Spleen (tissue), 11 donors: ENCODE data around the gene KCTD1. TPM values are rescaled to one million over a fixed set of nuclear protein-coding genes. Genes with fewer than 3 reads are reported as not detected.

Experiments
- DNase-seq: peaks from one replicate; pipeline ENCODE4 v3.0.0-alpha.2; 2020
- H3K27ac ChIP-seq, 8 donors: fragments of 200-600 bp; sonication (generic) in 7 of 8; 1 replicate in 4 of 8; 2 replicates in 4 of 8; pipeline versions ENCODE4 v1.5.0 to v1.8.0; 2016 to 2021; ENCODE audit warnings: inconsistent platforms in 4 of 8, mild to moderate bottlenecking in 4 of 8, moderate library complexity in 1 of 8
- H3K27me3 ChIP-seq, 7 donors: fragments of 200-600 bp; sonication (generic) in 6 of 7; replicated peaks in 1 of 7; 1 replicate in 4 of 7; 2 replicates in 3 of 7; pipeline versions ENCODE4 v1.5.0 to v1.8.0; 2016 to 2021; ENCODE audit warnings: inconsistent platforms in 3 of 7, mild to moderate bottlenecking in 1 of 7
- H3K36me3 ChIP-seq, 6 donors: fragments of 200-600 bp; sonication (generic) in 5 of 6; 1 replicate in 4 of 6; 2 replicates in 2 of 6; pipeline versions ENCODE4 v1.5.0 to v1.8.0; 2016 to 2021; ENCODE audit warnings: inconsistent platforms in 2 of 6
- H3K4me1 ChIP-seq, 6 donors: fragments of 200-600 bp; sonication (generic) in 5 of 6; 1 replicate in 3 of 6; 2 replicates in 3 of 6; pipeline versions ENCODE4 v1.5.0 to v1.8.0; 2016 to 2021; ENCODE audit warnings: inconsistent platforms in 3 of 6
- H3K4me3 ChIP-seq, 8 donors: fragments of 200-600 bp; sonication (generic) in 7 of 8; 1 replicate in 4 of 8; 2 replicates in 4 of 8; pipeline versions ENCODE4 v1.5.0 to v1.8.0; 2016 to 2021; ENCODE audit warnings: inconsistent platforms in 4 of 8, mild to moderate bottlenecking in 4 of 8, moderate library complexity in 2 of 8
- H3K9me3 ChIP-seq, 8 donors: fragments of 200-600 bp; sonication (generic) in 7 of 8; 1 replicate in 4 of 8; 2 replicates in 4 of 8; pipeline versions ENCODE4 v1.5.0 to v1.8.0; 2016 to 2021; ENCODE audit warnings: inconsistent platforms in 4 of 8
- POLR2A ChIP-seq, 3 donors: fragments of 450-650 bp; IDR thresholded peaks; one replicate each; pipeline ENCODE4 v1.5.1; 2017; ENCODE audit warnings: antibody characterized with exemption in 3 of 3, mild to moderate bottlenecking in 1 of 3
- POLR2AphosphoS5 ChIP-seq, 3 donors: sonication (generic); formaldehyde crosslinking; IDR thresholded peaks; one replicate each; pipeline ENCODE4 v1.5.1; 2017; ENCODE audit warnings: antibody characterized with exemption in 3 of 3
- WGBS, 5 donors: extraction: QIAGEN DNeasy Blood & Tissue Kit in 3 of 5; methylation state at CpG; one replicate each; pipeline versions ENCODE4 v1.1.5 to v1.1.7; 2013 to 2018; 5-methylcytosine and 5-hydroxymethylcytosine counted together
- intact Hi-C: fragments of 100-400 bp; cut with DNase I; formaldehyde crosslinking; loops from one replicate; pipeline ENCODE4 v1.15.0; 2023; ENCODE audit warnings: low total_unique reads
- microRNA-seq, 3 donors: library from miRNA; unstranded; fragments of <30 nt; microRNA quantifications; one replicate each; pipeline versions ENCODE4 to v1.1.0, GENCODE V29; 2019 to 2020
- polyA plus RNA-seq, 3 donors: library from polyadenylated mRNA; stranded (reverse); fragments of 200-250 nt; gene quantifications; one replicate each; pipeline ENCODE4 v1.2.1, GENCODE V29; 2013
- small RNA-seq, 4 donors: library from RNA; depleted of rRNA; stranded (forward); fragments of <200 nt; gene quantifications; one replicate each; pipeline ENCODE3, GENCODE V24; 2016
- total RNA-seq, 7 donors: library from RNA; depleted of rRNA in 3 of 7; stranded (reverse); fragments of >200 nt in 3 of 7; fragmentation: NEBNext Ultra II Directional in 4 of 7; extraction: Animal tissue kit (Norgen Biotek cat#: 25700) in 4 of 7; gene quantifications; one replicate each; pipeline versions ENCODE4 v1.1.0 to v1.2.1, GENCODE V29; 2016 to 2021
- TF ChIP-seq, protein P1 (sequence below), 11 experiments: fragments of 200-600 bp in 7 of 11; fragments of 450-650 bp in 4 of 11; sonication (generic) in 4 of 11; IDR thresholded peaks in 8 of 11; conservative IDR thresholded peaks in 3 of 11; 1 replicate in 7 of 11; 2 replicates in 4 of 11; pipeline versions ENCODE4 v1.4.0 to v1.8.0; 2016 to 2021; ENCODE audit warnings: antibody characterized with exemption in 11 of 11, inconsistent platforms in 4 of 11, mild to moderate bottlenecking in 1 of 11
- donor health status: healthy with polysubstance abuse.
- donor health status: DM: no; HTN: no; CAD: no; lungs with moderate emphysema.
- donor health status: DM: no; HTN: no; CAD: no.
- donor health status: Bipolar disorder and iron deficiency.
- donor health status: healthy.
- donor health status: DM: no; HTN: no; CAD: no.
- donor health status: DM: yes; HTN: yes; CAD: no.

The KCTD1 gene
- total and polyA plus RNA-seq, 10 donors = 1.6 to 11.8 (median 6.6) TPM

- no peaks in the 10 kb centered on the region for H3K4me1 ChIP-seq
- no peak overlapping the region for H3K27ac ChIP-seq
- DNase-seq = no peak
- peaks cover 0 to under 1% (median 0%) of the 10 kb centered on the region in 8 donors for H3K9me3 ChIP-seq
- H3K27me3 ChIP-seq = no peaks in the 10 kb centered on the region
- no peaks in the 10 kb centered on the region for H3K36me3 ChIP-seq
- H3K4me3 ChIP-seq = no peak overlapping the region
- intact Hi-C loops = no loop called here
- no peak for TF ChIP-seq POLR2AphosphoS5 (IDR thresholded peaks at IDR 0.05)
- TF ChIP-seq, protein P1, sequence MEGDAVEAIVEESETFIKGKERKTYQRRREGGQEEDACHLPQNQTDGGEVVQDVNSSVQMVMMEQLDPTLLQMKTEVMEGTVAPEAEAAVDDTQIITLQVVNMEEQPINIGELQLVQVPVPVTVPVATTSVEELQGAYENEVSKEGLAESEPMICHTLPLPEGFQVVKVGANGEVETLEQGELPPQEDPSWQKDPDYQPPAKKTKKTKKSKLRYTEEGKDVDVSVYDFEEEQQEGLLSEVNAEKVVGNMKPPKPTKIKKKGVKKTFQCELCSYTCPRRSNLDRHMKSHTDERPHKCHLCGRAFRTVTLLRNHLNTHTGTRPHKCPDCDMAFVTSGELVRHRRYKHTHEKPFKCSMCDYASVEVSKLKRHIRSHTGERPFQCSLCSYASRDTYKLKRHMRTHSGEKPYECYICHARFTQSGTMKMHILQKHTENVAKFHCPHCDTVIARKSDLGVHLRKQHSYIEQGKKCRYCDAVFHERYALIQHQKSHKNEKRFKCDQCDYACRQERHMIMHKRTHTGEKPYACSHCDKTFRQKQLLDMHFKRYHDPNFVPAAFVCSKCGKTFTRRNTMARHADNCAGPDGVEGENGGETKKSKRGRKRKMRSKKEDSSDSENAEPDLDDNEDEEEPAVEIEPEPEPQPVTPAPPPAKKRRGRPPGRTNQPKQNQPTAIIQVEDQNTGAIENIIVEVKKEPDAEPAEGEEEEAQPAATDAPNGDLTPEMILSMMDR (IDR thresholded peaks at IDR 0.05 in 8 of 11, conservative IDR thresholded peaks at IDR 0.05 in 3 of 11) = no peak
- no peak for TF ChIP-seq POLR2A (IDR thresholded peaks at IDR 0.05)
- WGBS, 5 donors = 78 to 83% (median 81%) methylated on average over 15 of the region's 15 CpGs
Measured at GRCh38 chr18:26406854-26407517, 141.4 kb downstream of the KCTD1 start.

GRCh38 chr18:26406324-26406723, 142.0 kb downstream of the KCTD1 start:
- H3K27me3 ChIP-seq = no peaks in the 10 kb centered on the region
- no peaks in the 10 kb centered on the region for H3K36me3 ChIP-seq
- TF ChIP-seq, protein P1 (IDR thresholded peaks at IDR 0.05 in 8 of 11, conservative IDR thresholded peaks at IDR 0.05 in 3 of 11) = no peak
- TF ChIP-seq POLR2AphosphoS5 (IDR thresholded peaks at IDR 0.05) (no peak), POLR2A (IDR thresholded peaks at IDR 0.05) (no peak)
- no peaks in the 10 kb centered on the region for H3K4me1 ChIP-seq
- intact Hi-C loops = no loop called here
- no peak overlapping the region for H3K27ac ChIP-seq
- DNase-seq = no peak
- no peak overlapping the region for H3K4me3 ChIP-seq
- 84 to 93% (median 89%) methylated on average over 9 to 12 of the region's 12 CpGs for whole genome bisulfite sequencing, 5 donors
- H3K9me3 ChIP-seq = no peaks in the 10 kb centered on the region

DNA sequence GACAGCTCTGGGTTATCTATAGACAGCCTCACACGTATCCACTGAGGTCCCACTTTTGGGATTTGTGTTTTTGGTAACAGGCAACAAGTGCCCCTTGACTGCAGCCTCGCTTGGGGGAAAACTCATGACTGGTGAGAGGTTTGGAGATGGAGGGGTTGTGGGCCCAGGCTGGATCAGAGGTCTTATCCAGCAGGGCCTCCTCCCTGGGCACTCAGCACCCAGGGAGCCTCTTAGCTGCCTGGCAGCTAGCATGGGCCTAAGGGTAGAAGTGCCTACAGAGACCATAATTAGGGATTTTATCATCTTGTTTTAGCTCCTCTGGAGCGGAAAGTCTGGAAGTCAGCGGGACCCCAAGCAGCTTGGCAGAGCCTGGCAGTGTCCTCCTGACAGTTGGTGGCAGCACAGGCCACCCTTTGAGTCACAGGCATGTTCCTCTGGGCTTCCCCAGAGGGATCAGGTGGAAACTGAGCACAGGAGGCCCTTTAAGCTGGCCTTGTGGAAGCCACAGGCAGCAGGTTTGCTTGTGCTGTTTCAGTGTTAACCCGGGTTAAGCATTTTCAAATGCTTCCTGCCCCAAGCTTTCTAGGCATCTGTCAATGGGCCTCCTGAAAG, 143.1 kb downstream of the KCTD1 start:
- no peak overlapping the region for H3K4me3 ChIP-seq
- TF ChIP-seq POLR2A (IDR thresholded peaks at IDR 0.05) (no peak), POLR2AphosphoS5 (IDR thresholded peaks at IDR 0.05) (no peak)
- TF ChIP-seq, protein P1 (IDR thresholded peaks at IDR 0.05 in 8 of 11, conservative IDR thresholded peaks at IDR 0.05 in 3 of 11) = peak in 6 of 11 experiments; percentile 10 to 40 (median 24)
- no peaks in the 10 kb centered on the region for H3K27me3 ChIP-seq
- H3K36me3 ChIP-seq = no peaks in the 10 kb centered on the region
- H3K4me1 ChIP-seq = no peaks in the 10 kb centered on the region
- no peak overlapping the region for H3K27ac ChIP-seq
- no peak for DNase-seq
- 58 to 78% (median 62%) methylated on average over 2 to 5 of the region's 5 CpGs for WGBS, 5 donors
- intact Hi-C loops = no loop called here
- H3K9me3 ChIP-seq = no peaks in the 10 kb centered on the region

Small RNAs within 50 kb of the gene (microRNA-seq; reads per million reads assigned to microRNA genes)
- gene MIR8057 = 0 reads per million in 3 donors

Small RNAs within 50 kb of the gene (small RNA-seq; reads per million reads assigned to genes)
- gene MIR8057 = 0 reads per million in 4 donors
